ENCODE measurements around the gene STK32B.

GRCh38 chr4:5420266-5420665 lies 369.0 kb downstream of the STK32B start:
- TF ChIP-seq POLR2A (IDR thresholded peaks at IDR 0.05): no peak
- no peak for TF ChIP-seq CTCF (IDR thresholded peaks at IDR 0.05)
